CD4-positive, CD25-positive, alpha-beta regulatory T cell (primary cell): ENCODE results near the gene TAPBP. TPM values are rescaled to one million over a fixed set of nuclear protein-coding genes. Genes with fewer than 3 reads are reported as not detected.
A peak's percentile ranks its signal among the peaks of the same experiment; 100 is the strongest.
"Not testable (repeated sequence)": the region's sequence is repeated elsewhere in the genome, so short reads cannot be mapped to it uniquely, and the experiment has no call there.

Experiments
- ATAC-seq, 2 donors: fragments of 150-1000 bp; cut with Tn5 transposase; one replicate each; pipeline ENCODE4 v1.10.0; 2021; ENCODE audit warnings: low read depth in 2 of 2, moderate number of reproducible peaks in 2 of 2, moderate library complexity in 1 of 2
- DNase-seq, 3 donors: peaks; one replicate each; pipeline versions ENCODE4 v3.0.0 to v3.0.0-alpha.2; 2012 to 2022; ENCODE audit warnings: mixed read lengths in 1 of 3
- H3K27ac ChIP-seq: one replicate; pipeline ENCODE4 v1.7.0; 2013; ENCODE audit warnings: mild to moderate bottlenecking, low read length; ENCODE audit not compliant: insufficient read depth, poor library complexity, severe bottlenecking
- H3K27me3 ChIP-seq: one replicate; pipeline ENCODE4 v1.7.0; 2013; ENCODE audit warnings: low read length; ENCODE audit not compliant: control insufficient read depth, insufficient read depth
- H3K36me3 ChIP-seq: one replicate; pipeline ENCODE4 v1.7.0; 2013; ENCODE audit warnings: mild to moderate bottlenecking, low read length, moderate library complexity; ENCODE audit not compliant: control insufficient read depth, insufficient read depth
- H3K4me1 ChIP-seq: 2 replicates; pipeline ENCODE4 v1.7.0; 2013; ENCODE audit warnings: mild to moderate bottlenecking, low read length; ENCODE audit not compliant: insufficient read depth, control insufficient read depth, poor library complexity, severe bottlenecking
- H3K4me3 ChIP-seq: one replicate; pipeline ENCODE4 v1.7.0; 2013; ENCODE audit warnings: low read depth, mild to moderate bottlenecking, low read length, moderate library complexity
- H3K9me3 ChIP-seq, 2 experiments: 1 replicate in 1 of 2; 2 replicates in 1 of 2; pipeline ENCODE4 v1.7.0; 2013; ENCODE audit warnings: low read length in 2 of 2, mild to moderate bottlenecking in 1 of 2, moderate library complexity in 1 of 2; ENCODE audit not compliant: control insufficient read depth in 2 of 2
- H3K27ac Mint-ChIP-seq, 3 donors: one replicate each; pipeline ENCODE4 v1.8.0; 2020 to 2022; ENCODE audit warnings: mild to moderate bottlenecking in 3 of 3, mixed read lengths in 3 of 3, moderate library complexity in 2 of 3
- H3K27me3 Mint-ChIP-seq: one replicate; pipeline ENCODE4 v1.8.0; 2022; ENCODE audit warnings: mild to moderate bottlenecking, mixed read lengths
- H3K36me3 Mint-ChIP-seq: one replicate; pipeline ENCODE4 v1.8.0; 2020; ENCODE audit warnings: mixed read lengths
- H3K4me1 Mint-ChIP-seq, 4 donors: one replicate each; pipeline ENCODE4 v1.8.0; 2020 to 2022; ENCODE audit warnings: mixed read lengths in 4 of 4, mild to moderate bottlenecking in 1 of 4
- H3K4me3 Mint-ChIP-seq, 4 donors: one replicate each; pipeline ENCODE4 v1.8.0; 2020 to 2022; ENCODE audit warnings: mild to moderate bottlenecking in 4 of 4, mixed read lengths in 4 of 4, moderate library complexity in 3 of 4
- H3K9me3 Mint-ChIP-seq, 7 donors: one replicate each; pipeline ENCODE4 v1.8.0; 2020 to 2022; ENCODE audit warnings: mixed read lengths in 7 of 7, mild to moderate bottlenecking in 3 of 7, moderate library complexity in 2 of 7
- polyA plus RNA-seq, 4 donors: library from polyadenylated mRNA; unstranded; fragments of 300-500 nt; fragmentation: Illumina TruSeq; gene quantifications; one replicate each; pipeline ENCODE4 v1.2.3, GENCODE V29; 2021
- total RNA-seq: library from RNA; stranded (reverse); gene quantifications from one replicate; pipeline ENCODE4 v1.2.3, GENCODE V29; 2022

Gene TAPBP
- 281 TPM for total RNA-seq
- polyA plus RNA-seq: 100 to 1,000 TPM; 251 to 314 (median 262) TPM

DNA sequence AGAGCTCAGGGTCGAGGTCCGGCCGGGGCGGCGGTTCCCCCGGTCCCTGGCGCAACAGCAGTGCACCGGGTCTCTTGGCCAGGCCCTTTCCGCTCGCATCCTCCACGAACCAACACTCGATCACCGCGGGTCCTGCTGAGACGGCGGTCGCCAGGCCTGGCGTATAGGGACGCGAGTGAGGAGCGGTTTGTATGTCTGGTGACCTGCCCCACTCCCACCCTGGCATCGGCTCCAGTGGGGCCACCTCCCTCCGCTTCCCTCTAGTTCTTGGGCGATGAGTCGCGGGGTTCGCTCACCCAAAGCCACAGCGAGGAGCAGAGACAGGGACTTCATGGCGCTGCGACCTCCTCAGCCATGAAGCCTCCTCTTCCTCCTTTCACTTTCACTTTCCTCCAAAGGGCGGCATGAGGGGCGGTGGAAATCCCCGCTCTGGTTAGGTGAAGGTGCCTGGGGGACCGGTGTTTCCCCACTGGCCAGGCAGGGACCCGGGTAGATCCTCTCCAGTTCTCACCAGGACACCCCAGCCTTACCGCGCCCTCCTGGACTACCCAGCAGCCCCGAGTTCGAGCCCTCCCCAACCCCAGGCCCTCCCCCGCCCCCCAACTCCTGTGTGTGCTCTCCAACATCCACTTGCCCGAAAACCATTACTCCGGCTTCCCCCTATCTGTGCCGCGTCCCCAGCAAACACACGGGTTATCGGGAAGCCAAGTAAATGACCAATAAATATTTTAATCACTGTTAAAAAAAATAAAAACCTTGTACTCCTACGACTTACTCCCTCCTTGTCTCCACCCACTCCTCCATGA lies at the start of gene TAPBP:
Gene TAPBP, minus strand, starts transcription at position 370 of the 806 bp plus-strand sequence. Its CDS starts 37 bp downstream, at position 333.
- peak within 1 kb of the TSS; percentile 94 for H3K4me3 ChIP-seq
- Mint-ChIP-seq H3K4me3 (peak within 1 kb of the TSS; percentile 99 to 100 (median 99)), H3K9me3 (no peaks in the 10 kb centered on the region), H3K36me3 (peaks cover 16% of the 10 kb centered on the region), H3K27me3 (no peaks in the 10 kb centered on the region), H3K27ac (peak within 1 kb of the TSS; percentile 98 to 99 (median 99)), H3K4me1 (peaks cover 0 to 82% (median 31%) of the 10 kb centered on the region in 4 donors)
- H3K36me3 ChIP-seq: peaks cover 15% of the 10 kb centered on the region
- DNase-seq: peak; percentile 82 to 89 (median 84)
- no peaks in the 10 kb centered on the region for H3K9me3 ChIP-seq
- H3K27ac ChIP-seq: peak within 1 kb of the TSS; percentile 100
- ATAC-seq: peak; percentile 36 to 42
- H3K4me1 ChIP-seq: peaks cover 64% of the 10 kb centered on the region
- H3K27me3 ChIP-seq: no peaks in the 10 kb centered on the region

DNA sequence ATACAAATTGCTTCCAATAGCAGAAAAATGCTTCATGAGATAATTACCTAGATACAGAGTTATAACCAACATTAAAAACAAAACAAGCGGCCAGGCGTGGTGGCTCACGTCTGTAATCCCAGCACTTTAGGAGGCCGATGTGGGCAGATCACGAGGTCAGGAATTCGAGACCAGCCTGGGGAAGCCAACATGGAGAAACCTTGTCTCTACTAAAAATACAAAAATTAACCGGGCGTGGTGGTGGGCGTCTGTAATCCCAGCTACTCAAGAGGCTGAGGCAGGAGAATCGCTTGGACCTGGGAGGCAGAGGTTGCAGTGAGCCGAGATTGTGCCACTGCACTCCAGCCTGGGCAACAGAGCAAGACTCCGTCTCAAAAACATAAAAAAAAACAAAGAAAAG lies 49.6 kb upstream of the TAPBP start:
- H3K27me3 Mint-ChIP-seq: peaks cover 14% of the 10 kb centered on the region
- H3K9me3 Mint-ChIP-seq, H3K9me3 ChIP-seq, H3K4me1 Mint-ChIP-seq, ATAC-seq, H3K36me3 ChIP-seq, H3K4me3 ChIP-seq, H3K36me3 Mint-ChIP-seq, H3K27ac ChIP-seq, DNase-seq, H3K4me1 ChIP-seq, H3K4me3 Mint-ChIP-seq, H3K27me3 ChIP-seq: not testable (repeated sequence)
- H3K27ac Mint-ChIP-seq: peak overlapping the region in 1 of 3 donors; percentile 28

DNA sequence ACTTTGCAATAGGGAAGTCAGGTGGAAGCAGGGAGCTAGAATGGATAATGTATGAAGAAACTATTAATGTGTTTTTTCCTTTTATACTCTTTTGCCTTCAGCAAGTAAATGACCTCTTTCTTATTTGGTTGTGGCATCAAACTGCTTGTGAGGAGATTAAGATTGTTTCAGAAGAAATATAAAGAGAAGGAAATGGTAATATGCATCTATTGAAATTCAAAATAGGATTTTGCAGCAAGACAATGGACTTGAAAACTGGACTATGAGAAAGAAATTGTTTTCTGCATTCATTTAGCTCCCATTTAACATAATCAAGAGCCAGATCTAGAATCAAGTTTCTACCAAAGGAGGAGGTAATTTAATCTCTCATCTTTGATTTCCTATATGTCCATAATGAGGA lies 45.5 kb upstream of the TAPBP start:
- Histone ChIP-seq H3K27ac (no peak overlapping the region), H3K36me3 (no peaks in the 10 kb centered on the region), H3K4me3 (no peak overlapping the region), H3K9me3 (no peaks in the 10 kb centered on the region), H3K4me1 (no peaks in the 10 kb centered on the region), H3K27me3 (peaks cover 9% of the 10 kb centered on the region)
- no peaks in the 10 kb centered on the region for H3K36me3 Mint-ChIP-seq
- no peak for DNase-seq
- H3K9me3 Mint-ChIP-seq: no peaks in the 10 kb centered on the region
- no peaks in the 10 kb centered on the region for H3K4me1 Mint-ChIP-seq
- no peak overlapping the region for H3K4me3 Mint-ChIP-seq
- ATAC-seq: no peak
- peaks cover 28% of the 10 kb centered on the region for H3K27me3 Mint-ChIP-seq
- H3K27ac Mint-ChIP-seq: no peak overlapping the region

DNA sequence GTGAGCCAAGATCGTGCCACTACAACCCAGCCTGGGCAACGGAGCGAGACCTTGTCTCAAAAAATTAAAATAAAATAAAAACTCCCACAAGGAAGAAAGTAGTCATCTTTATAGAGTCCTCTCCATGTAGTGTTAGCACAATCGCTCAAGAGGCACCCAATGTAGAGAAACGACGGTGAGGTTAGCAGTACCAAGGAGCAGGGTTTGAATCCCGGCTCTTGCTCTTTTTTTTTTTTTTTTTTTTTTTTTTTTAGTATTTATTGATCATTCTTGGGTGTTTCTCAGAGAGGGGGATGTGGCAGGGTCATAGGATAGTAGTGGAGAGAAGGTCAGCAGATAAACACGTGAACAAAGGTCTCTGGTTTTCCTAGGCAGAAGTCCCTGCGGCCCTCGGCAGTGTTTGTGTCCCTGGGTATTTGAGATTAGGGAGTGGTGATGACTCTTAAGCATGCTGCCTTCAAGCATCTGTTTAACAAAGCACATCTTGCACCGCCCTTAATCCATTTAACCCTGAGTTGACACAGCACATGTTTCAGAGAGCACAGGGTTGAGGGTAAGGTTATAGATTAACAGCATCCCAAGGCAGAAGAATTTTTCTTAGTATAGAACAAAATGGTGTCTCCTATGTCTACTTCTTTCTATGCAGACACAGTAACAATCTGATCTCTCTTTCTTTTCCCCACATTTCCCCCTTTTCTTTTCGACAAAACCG lies 43.4 kb upstream of the TAPBP start:
- H3K36me3 ChIP-seq, DNase-seq, H3K27ac ChIP-seq, H3K9me3 ChIP-seq, H3K4me1 ChIP-seq, ATAC-seq, H3K9me3 Mint-ChIP-seq, H3K4me3 Mint-ChIP-seq, H3K27me3 ChIP-seq, H3K4me1 Mint-ChIP-seq, H3K4me3 ChIP-seq, H3K36me3 Mint-ChIP-seq, H3K27ac Mint-ChIP-seq: not testable (repeated sequence)
- H3K27me3 Mint-ChIP-seq: peaks cover 37% of the 10 kb centered on the region

DNA sequence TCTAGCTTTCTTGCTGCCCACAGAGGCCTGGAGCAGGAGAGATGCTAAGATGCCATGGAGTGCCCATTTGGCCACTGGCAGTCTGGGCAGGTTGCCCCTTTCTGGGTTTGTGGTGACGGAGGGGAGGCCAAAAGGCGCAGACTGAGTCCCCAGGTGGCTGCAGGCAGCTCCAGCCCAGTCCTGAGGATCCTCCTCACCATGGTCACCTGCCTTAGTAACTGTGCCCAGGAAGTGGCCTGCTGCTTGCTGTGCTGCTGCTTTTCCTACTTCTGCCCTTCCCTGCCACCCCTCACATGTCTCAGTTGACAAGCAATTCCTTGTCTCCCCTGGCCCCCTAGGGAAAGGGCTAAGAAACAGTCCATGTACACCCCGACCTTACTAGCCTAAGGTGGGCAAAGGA lies 42.4 kb upstream of the TAPBP start:
- peaks cover 9% of the 10 kb centered on the region for H3K27me3 ChIP-seq
- no peaks in the 10 kb centered on the region for H3K36me3 Mint-ChIP-seq
- no peaks in the 10 kb centered on the region for H3K9me3 Mint-ChIP-seq
- H3K4me3 ChIP-seq: no peak overlapping the region
- DNase-seq (no peak), ATAC-seq (no peak)
- H3K4me1 Mint-ChIP-seq: no peaks in the 10 kb centered on the region
- H3K9me3 ChIP-seq: no peaks in the 10 kb centered on the region
- peaks cover 37% of the 10 kb centered on the region for H3K27me3 Mint-ChIP-seq
- H3K27ac ChIP-seq: no peak overlapping the region
- no peaks in the 10 kb centered on the region for H3K4me1 ChIP-seq
- no peak overlapping the region for H3K4me3 Mint-ChIP-seq
- H3K27ac Mint-ChIP-seq: no peak overlapping the region
- H3K36me3 ChIP-seq: no peaks in the 10 kb centered on the region

DNA sequence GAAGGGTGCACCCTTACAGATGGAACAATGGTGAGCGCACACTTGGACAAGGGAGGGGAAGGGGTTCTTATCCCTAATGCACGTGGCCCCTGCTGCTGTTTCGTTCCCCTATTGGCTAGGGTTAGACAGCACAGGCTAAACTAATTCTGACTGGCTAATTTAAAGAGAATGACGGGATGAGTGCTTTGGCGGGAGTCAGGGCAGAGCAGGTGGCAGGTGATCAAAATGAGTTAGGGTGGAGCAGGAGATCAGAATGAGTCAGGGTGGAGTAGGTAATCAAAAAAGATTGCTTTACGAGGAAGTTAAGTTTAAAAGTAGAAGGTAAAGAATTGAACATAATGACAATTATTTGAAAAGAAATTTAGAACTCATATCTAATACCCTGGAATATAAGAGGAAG lies 42.0 kb upstream of the TAPBP start:
- ATAC-seq, H3K4me3 Mint-ChIP-seq, H3K36me3 ChIP-seq, H3K4me1 ChIP-seq, H3K4me1 Mint-ChIP-seq, H3K27me3 ChIP-seq, H3K9me3 ChIP-seq, H3K9me3 Mint-ChIP-seq, DNase-seq, H3K4me3 ChIP-seq, H3K36me3 Mint-ChIP-seq, H3K27ac ChIP-seq: not testable (repeated sequence)
- Mint-ChIP-seq H3K27ac (peak overlapping the region in 1 of 3 donors; percentile 0), H3K27me3 (peaks cover 37% of the 10 kb centered on the region)

DNA sequence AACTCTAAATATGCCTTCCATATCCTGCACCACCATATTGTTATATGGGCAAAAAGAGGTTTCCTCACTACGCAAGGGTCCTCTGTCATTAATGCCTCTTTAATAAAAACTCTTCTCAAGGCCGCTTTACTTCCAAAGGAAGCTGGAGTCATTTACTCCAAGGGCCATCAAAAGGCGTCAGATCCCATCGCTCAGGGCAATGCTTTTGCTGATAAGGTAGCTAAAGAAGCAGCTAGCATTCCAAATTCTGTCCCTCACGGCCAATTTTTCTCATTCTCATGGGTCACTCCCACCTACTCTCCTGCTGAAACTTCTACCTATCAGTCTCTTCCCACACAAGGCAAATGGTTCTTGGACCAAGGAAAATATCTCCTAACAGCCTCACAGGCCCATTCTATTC lies 33.9 kb upstream of the TAPBP start:
- Histone ChIP-seq H3K4me3 (no peak overlapping the region), H3K4me1 (peaks cover 31% of the 10 kb centered on the region), H3K27ac (no peak overlapping the region), H3K36me3 (no peaks in the 10 kb centered on the region), H3K27me3 (no peaks in the 10 kb centered on the region), H3K9me3 (no peaks in the 10 kb centered on the region)
- Mint-ChIP-seq H3K4me1 (peaks cover 12 to 41% (median 18%) of the 10 kb centered on the region in 4 donors), H3K27ac (no peak overlapping the region), H3K27me3 (peaks cover 8% of the 10 kb centered on the region), H3K9me3 (no peaks in the 10 kb centered on the region), H3K4me3 (peak overlapping the region in 1 of 4 donors; percentile 63), H3K36me3 (no peaks in the 10 kb centered on the region)
- DNase-seq: no peak
- no peak for ATAC-seq
